ENCODE data around the gene BMP6.

BMP6 gene

GRCh38 chr6:7727946-7728854, 2.3 kb downstream of the BMP6 start:
- H3K4me1 ChIP-seq (ENCODE audit: control insufficient read depth in 1 of 2, insufficient read depth in 2 of 2, low read length in 2 of 2), result peaks cover 0 to 22% of the 10 kb centered on the region in 2 donors
- H3K36me3 ChIP-seq (ENCODE audit: control insufficient read depth in 1 of 2, insufficient read depth in 2 of 2, low read length in 2 of 2), result no peaks in the 10 kb centered on the region
- H3K27me3 ChIP-seq (ENCODE audit: control insufficient read depth in 1 of 2, insufficient read depth in 2 of 2, low read length in 2 of 2), result peaks cover 57 to 73% of the 10 kb centered on the region in 2 donors
- no peak overlapping the region for H3K9ac ChIP-seq (ENCODE audit: low read depth in 1 of 2, low read length in 2 of 2)
- no peaks in the 10 kb centered on the region for H3K9me3 ChIP-seq (ENCODE audit: control insufficient read depth in 1 of 2, low read length in 2 of 2)
- no peak overlapping the region for H3K27ac ChIP-seq (ENCODE audit: low read depth, low read length)
- peak overlapping the region; percentile 52 to 53 for H3K4me3 ChIP-seq (ENCODE audit: low read depth in 1 of 2, low read length in 2 of 2)

DNA sequence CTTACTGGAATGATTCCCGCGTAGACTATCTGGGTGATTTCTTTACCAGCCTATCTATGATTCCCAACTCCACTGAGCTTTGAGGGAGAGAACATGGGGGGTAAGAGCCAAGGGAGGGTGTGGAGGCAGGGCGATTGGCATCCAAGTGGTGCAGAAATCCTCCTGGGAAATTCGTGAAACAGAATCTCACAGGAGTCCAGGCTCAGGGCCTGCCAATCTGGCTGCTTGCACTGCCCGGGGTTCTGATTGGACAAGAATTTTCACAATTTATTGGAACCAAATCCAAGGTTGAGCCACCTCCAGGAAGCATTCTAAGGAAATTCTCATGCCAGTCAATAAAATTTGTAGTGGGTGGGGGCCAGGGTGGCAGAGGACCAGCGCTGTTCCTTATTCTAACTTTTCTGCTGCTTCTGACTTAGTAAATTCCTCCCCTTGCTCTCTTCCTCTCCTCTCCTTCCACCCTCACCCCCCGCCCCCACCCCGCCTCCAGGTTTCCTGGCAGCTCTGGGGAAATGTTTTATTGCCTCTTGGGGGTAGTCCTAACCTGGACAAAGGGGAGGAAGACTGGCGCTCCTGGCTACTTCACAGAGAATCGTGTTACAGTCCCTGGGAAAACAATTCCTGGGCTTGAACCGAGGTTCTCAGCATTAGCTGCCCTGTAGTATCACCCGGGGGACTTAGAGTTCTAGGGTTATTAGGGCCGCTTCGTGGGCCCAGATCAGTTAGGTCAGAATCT, 3.1 kb downstream of the BMP6 start:
- no peak overlapping the region for H3K27ac ChIP-seq (ENCODE audit: low read depth, low read length)
- peaks cover 0 to 22% of the 10 kb centered on the region in 2 donors for H3K4me1 ChIP-seq (ENCODE audit: control insufficient read depth in 1 of 2, insufficient read depth in 2 of 2, low read length in 2 of 2)
- H3K36me3 ChIP-seq (ENCODE audit: control insufficient read depth in 1 of 2, insufficient read depth in 2 of 2, low read length in 2 of 2), result no peaks in the 10 kb centered on the region
- H3K9me3 ChIP-seq (ENCODE audit: control insufficient read depth in 1 of 2, low read length in 2 of 2), result no peaks in the 10 kb centered on the region
- no peak overlapping the region for H3K9ac ChIP-seq (ENCODE audit: low read depth in 1 of 2, low read length in 2 of 2)
- peaks cover 57 to 68% of the 10 kb centered on the region in 2 donors for H3K27me3 ChIP-seq (ENCODE audit: control insufficient read depth in 1 of 2, insufficient read depth in 2 of 2, low read length in 2 of 2)
- peak overlapping the region; percentile 52 to 53 for H3K4me3 ChIP-seq (ENCODE audit: low read depth in 1 of 2, low read length in 2 of 2)

- H3K27ac ChIP-seq (ENCODE audit: low read depth, low read length), result no peak overlapping the region
- no peak overlapping the region for H3K4me3 ChIP-seq (ENCODE audit: low read depth in 1 of 2, low read length in 2 of 2)
Observed at GRCh38 chr6:7730001-7730783, 4.3 kb downstream of the BMP6 start.

GRCh38 chr6:7730784-7731227, 4.9 kb downstream of the BMP6 start:
- Histone ChIP-seq H3K27me3 (ENCODE audit: control insufficient read depth in 1 of 2, insufficient read depth in 2 of 2, low read length in 2 of 2) (peaks cover 46 to 51% of the 10 kb centered on the region in 2 donors), H3K27ac (ENCODE audit: low read depth, low read length) (no peak overlapping the region), H3K4me1 (ENCODE audit: control insufficient read depth in 1 of 2, insufficient read depth in 2 of 2, low read length in 2 of 2) (peaks cover 0 to 14% of the 10 kb centered on the region in 2 donors), H3K9me3 (ENCODE audit: control insufficient read depth in 1 of 2, low read length in 2 of 2) (no peaks in the 10 kb centered on the region), H3K36me3 (ENCODE audit: control insufficient read depth in 1 of 2, insufficient read depth in 2 of 2, low read length in 2 of 2) (no peaks in the 10 kb centered on the region), H3K9ac (ENCODE audit: low read depth in 1 of 2, low read length in 2 of 2) (no peak overlapping the region), H3K4me3 (ENCODE audit: low read depth in 1 of 2, low read length in 2 of 2) (no peak overlapping the region)

More at GRCh38 chr6:7730001-7730783, 4.3 kb downstream of the BMP6 start:
- Histone ChIP-seq H3K9ac (ENCODE audit: low read depth in 1 of 2, low read length in 2 of 2) (no peak overlapping the region), H3K27me3 (ENCODE audit: control insufficient read depth in 1 of 2, insufficient read depth in 2 of 2, low read length in 2 of 2) (peaks cover 52 to 56% of the 10 kb centered on the region in 2 donors), H3K4me1 (ENCODE audit: control insufficient read depth in 1 of 2, insufficient read depth in 2 of 2, low read length in 2 of 2) (peaks cover 0 to 20% of the 10 kb centered on the region in 2 donors), H3K36me3 (ENCODE audit: control insufficient read depth in 1 of 2, insufficient read depth in 2 of 2, low read length in 2 of 2) (no peaks in the 10 kb centered on the region), H3K9me3 (ENCODE audit: control insufficient read depth in 1 of 2, low read length in 2 of 2) (no peaks in the 10 kb centered on the region)

DNA sequence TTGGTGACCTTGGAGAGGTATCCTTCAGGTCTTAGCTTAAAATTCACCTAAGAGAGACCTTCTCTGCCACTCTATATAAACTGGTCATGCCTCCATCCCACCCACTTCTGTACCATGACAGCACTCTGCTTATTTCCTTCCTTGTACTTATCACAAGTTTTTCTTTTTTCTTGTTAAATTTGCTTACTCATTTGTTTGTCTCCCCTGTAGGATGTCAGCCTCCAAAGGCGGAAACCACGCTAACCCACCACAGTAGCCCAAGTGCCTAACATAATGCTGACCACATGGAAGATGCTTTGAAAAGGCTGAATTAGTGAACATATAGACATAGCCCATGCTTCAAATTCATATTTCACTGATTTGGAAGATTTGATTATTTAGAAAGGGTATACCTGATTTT, 5.4 kb downstream of the BMP6 start:
- no peak overlapping the region for H3K4me3 ChIP-seq (ENCODE audit: low read depth in 1 of 2, low read length in 2 of 2)
- H3K36me3 ChIP-seq (ENCODE audit: control insufficient read depth in 1 of 2, insufficient read depth in 2 of 2, low read length in 2 of 2), result no peaks in the 10 kb centered on the region
- no peak overlapping the region for H3K27ac ChIP-seq (ENCODE audit: low read depth, low read length)
- peaks cover 0 to 9% of the 10 kb centered on the region in 2 donors for H3K4me1 ChIP-seq (ENCODE audit: control insufficient read depth in 1 of 2, insufficient read depth in 2 of 2, low read length in 2 of 2)
- no peak overlapping the region for H3K9ac ChIP-seq (ENCODE audit: low read depth in 1 of 2, low read length in 2 of 2)
- no peaks in the 10 kb centered on the region for H3K9me3 ChIP-seq (ENCODE audit: control insufficient read depth in 1 of 2, low read length in 2 of 2)
- peaks cover 42 to 50% of the 10 kb centered on the region in 2 donors for H3K27me3 ChIP-seq (ENCODE audit: control insufficient read depth in 1 of 2, insufficient read depth in 2 of 2, low read length in 2 of 2)

- peaks cover 0 to 3% of the 10 kb centered on the region in 2 donors for H3K4me1 ChIP-seq (ENCODE audit: control insufficient read depth in 1 of 2, insufficient read depth in 2 of 2, low read length in 2 of 2)
- no peak overlapping the region for H3K4me3 ChIP-seq (ENCODE audit: low read depth in 1 of 2, low read length in 2 of 2)
- peaks cover 36 to 46% of the 10 kb centered on the region in 2 donors for H3K27me3 ChIP-seq (ENCODE audit: control insufficient read depth in 1 of 2, insufficient read depth in 2 of 2, low read length in 2 of 2)
- no peak overlapping the region for H3K27ac ChIP-seq (ENCODE audit: low read depth, low read length)
- H3K9ac ChIP-seq (ENCODE audit: low read depth in 1 of 2, low read length in 2 of 2), result no peak overlapping the region
- no peaks in the 10 kb centered on the region for H3K36me3 ChIP-seq (ENCODE audit: control insufficient read depth in 1 of 2, insufficient read depth in 2 of 2, low read length in 2 of 2)
- H3K9me3 ChIP-seq (ENCODE audit: control insufficient read depth in 1 of 2, low read length in 2 of 2), result no peaks in the 10 kb centered on the region
Observed at GRCh38 chr6:7732228-7732627, 6.3 kb downstream of the BMP6 start.

- H3K27ac ChIP-seq (ENCODE audit: low read depth, low read length), result no peak overlapping the region
- H3K4me3 ChIP-seq (ENCODE audit: low read depth in 1 of 2, low read length in 2 of 2), result no peak overlapping the region
- no peaks in the 10 kb centered on the region for H3K9me3 ChIP-seq (ENCODE audit: control insufficient read depth in 1 of 2, low read length in 2 of 2)
- H3K9ac ChIP-seq (ENCODE audit: low read depth in 1 of 2, low read length in 2 of 2), result no peak overlapping the region
- peaks cover 12 to 22% of the 10 kb centered on the region in 2 donors for H3K27me3 ChIP-seq (ENCODE audit: control insufficient read depth in 1 of 2, insufficient read depth in 2 of 2, low read length in 2 of 2)
- H3K4me1 ChIP-seq (ENCODE audit: control insufficient read depth in 1 of 2, insufficient read depth in 2 of 2, low read length in 2 of 2), result no peaks in the 10 kb centered on the region
- no peaks in the 10 kb centered on the region for H3K36me3 ChIP-seq (ENCODE audit: control insufficient read depth in 1 of 2, insufficient read depth in 2 of 2, low read length in 2 of 2)
Observed at GRCh38 chr6:7734707-7735383, 8.9 kb downstream of the BMP6 start.

- no peaks in the 10 kb centered on the region for H3K36me3 ChIP-seq (ENCODE audit: control insufficient read depth in 1 of 2, insufficient read depth in 2 of 2, low read length in 2 of 2)
Observed at GRCh38 chr6:7737106-7737505, 11.2 kb downstream of the BMP6 start.

DNA sequence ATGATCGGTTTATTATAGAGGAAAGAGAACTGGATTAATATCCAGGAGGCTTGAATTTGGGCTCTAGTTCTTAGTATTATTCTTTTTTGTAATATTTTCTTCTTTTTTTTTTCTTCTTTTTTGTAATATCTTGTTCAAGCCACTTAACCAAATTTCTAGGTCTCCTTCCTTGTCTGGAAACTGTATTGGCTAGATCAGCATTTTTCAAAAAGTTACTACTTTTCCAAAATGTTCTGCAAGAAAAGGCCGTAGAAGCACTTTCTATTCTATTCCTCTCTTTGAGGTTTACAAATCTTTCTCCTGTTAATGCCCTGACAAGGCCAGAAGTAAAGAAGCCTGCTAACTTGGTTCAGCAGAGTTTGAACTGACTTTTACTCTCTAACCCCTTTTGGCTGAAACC, 12.0 kb downstream of the BMP6 start:
- H3K4me1 ChIP-seq (ENCODE audit: control insufficient read depth in 1 of 2, insufficient read depth in 2 of 2, low read length in 2 of 2), result no peaks in the 10 kb centered on the region
- H3K4me3 ChIP-seq (ENCODE audit: low read depth in 1 of 2, low read length in 2 of 2), result no peak overlapping the region
- H3K9ac ChIP-seq (ENCODE audit: low read depth in 1 of 2, low read length in 2 of 2), result no peak overlapping the region
- peaks cover 4 to 6% of the 10 kb centered on the region in 2 donors for H3K27me3 ChIP-seq (ENCODE audit: control insufficient read depth in 1 of 2, insufficient read depth in 2 of 2, low read length in 2 of 2)
- H3K9me3 ChIP-seq (ENCODE audit: control insufficient read depth in 1 of 2, low read length in 2 of 2), result no peaks in the 10 kb centered on the region
- no peaks in the 10 kb centered on the region for H3K36me3 ChIP-seq (ENCODE audit: control insufficient read depth in 1 of 2, insufficient read depth in 2 of 2, low read length in 2 of 2)
- H3K27ac ChIP-seq (ENCODE audit: low read depth, low read length), result no peak overlapping the region

More at GRCh38 chr6:7737106-7737505, 11.2 kb downstream of the BMP6 start:
- H3K27me3 ChIP-seq (ENCODE audit: control insufficient read depth in 1 of 2, insufficient read depth in 2 of 2, low read length in 2 of 2), result peaks cover 7% of the 10 kb centered on the region in 2 donors
- H3K9me3 ChIP-seq (ENCODE audit: control insufficient read depth in 1 of 2, low read length in 2 of 2), result no peaks in the 10 kb centered on the region
- H3K9ac ChIP-seq (ENCODE audit: low read depth in 1 of 2, low read length in 2 of 2), result no peak overlapping the region
- no peaks in the 10 kb centered on the region for H3K4me1 ChIP-seq (ENCODE audit: control insufficient read depth in 1 of 2, insufficient read depth in 2 of 2, low read length in 2 of 2)
- no peak overlapping the region for H3K27ac ChIP-seq (ENCODE audit: low read depth, low read length)
- no peak overlapping the region for H3K4me3 ChIP-seq (ENCODE audit: low read depth in 1 of 2, low read length in 2 of 2)

Data from duodenal mucosa (tissue), 2 donors.